Stimulated activated CD8-positive, alpha-beta memory T cell treated with anti-CD3 and anti-CD28 coated beads, Interleukin-15, amount 100 ng/mL, for 48 hours (primary cell): ENCODE results near the gene LMX1B.
"Not testable (repeated sequence)": the region's sequence is repeated elsewhere in the genome, so short reads cannot be mapped to it uniquely, and the experiment has no call there.

ENCODE experiments used
- DNase-seq, 2 donors: peaks; one replicate each; pipeline ENCODE4 v3.0.0-alpha.2; 2020; ENCODE audit warnings: low read depth in 2 of 2

The LMX1B gene

GRCh38 chr9:126613651-126614050 lies at the start of gene LMX1B:
TSS of gene LMX1B (plus strand) at chr9:126613928. CDS start at chr9:126614450, 522 bp downstream.
- DNase-seq, result no peak

DNA sequence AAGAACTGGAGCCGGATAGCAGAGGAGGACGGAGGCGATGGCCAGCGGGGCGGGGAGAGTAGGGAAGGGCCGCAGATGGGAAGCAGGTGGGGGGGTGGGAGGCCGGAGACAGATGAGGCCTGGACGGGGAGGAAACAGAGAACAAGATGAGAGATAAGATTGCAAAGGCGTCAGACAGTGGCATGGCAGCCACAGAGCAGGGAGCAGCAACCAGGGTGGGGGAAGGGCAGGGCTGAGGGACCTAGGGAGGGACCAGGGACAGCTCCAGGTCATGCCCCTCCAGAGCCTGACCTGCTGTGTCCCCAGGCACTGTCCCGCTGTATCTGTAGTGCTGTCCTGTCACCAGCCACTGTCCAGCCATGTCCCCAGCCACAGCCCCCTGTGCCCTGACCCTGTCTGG lies 49.6 kb upstream of the LMX1B start:
- no peak for DNase-seq

DNA sequence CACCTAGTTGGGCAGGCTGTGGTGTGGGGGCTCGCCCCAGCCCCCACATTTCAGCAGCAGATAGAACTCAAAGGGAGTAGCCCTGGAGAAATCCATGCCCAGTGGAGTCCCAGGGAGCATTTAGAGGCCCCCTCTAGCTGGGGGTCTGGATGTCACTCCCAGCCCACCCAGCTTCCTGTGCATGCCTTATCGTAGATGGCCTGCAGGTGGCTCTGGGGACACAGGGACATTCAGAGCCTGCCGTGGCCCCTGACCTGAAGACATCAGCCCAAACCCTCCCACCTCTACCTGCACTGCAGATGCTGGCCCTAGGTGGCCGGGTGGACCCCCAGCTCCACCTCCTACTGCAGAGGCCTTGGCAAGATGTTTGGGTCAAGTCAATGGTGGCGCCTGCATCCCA lies 49.0 kb upstream of the LMX1B start:
- DNase-seq, result no peak

- no peak for DNase-seq
Measured at GRCh38 chr9:126565336-126566128, 48.2 kb upstream of the LMX1B start.

- DNase-seq, result no peak
Measured at GRCh38 chr9:126569036-126569435, 44.7 kb upstream of the LMX1B start.

- no peak for DNase-seq
Measured at GRCh38 chr9:126578029-126578428, 35.7 kb upstream of the LMX1B start.

DNA sequence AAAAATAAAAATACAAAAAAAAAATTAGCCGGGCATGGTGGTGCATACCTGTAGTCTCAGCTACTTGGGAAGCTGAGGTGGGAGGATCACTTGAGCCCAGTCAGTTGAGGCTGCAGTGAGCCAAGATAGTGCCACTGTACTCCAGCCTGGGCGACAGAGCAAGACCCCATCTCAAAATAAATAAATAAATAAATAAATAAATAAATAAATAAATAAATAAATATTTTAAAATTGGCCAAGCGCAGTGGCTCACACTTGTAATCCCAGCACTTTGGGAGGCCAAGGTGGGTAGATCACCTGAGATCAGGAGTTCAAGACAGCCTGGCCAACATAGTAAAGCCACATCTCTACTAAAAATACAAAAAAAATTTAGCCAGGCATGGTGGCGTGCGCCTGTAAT lies 33.4 kb upstream of the LMX1B start:
- DNase-seq, result not testable (repeated sequence)

- DNase-seq, result no peak
Measured at GRCh38 chr9:126581893-126582292, 31.8 kb upstream of the LMX1B start.

- no peak for DNase-seq
Measured at GRCh38 chr9:126582427-126582826, 31.3 kb upstream of the LMX1B start.

GRCh38 chr9:126583144-126583760 lies 30.5 kb upstream of the LMX1B start:
- no peak for DNase-seq

- DNase-seq, result no peak
Measured at GRCh38 chr9:126584611-126585010, 29.1 kb upstream of the LMX1B start.

- no peak for DNase-seq
Measured at GRCh38 chr9:126586236-126586635, 27.5 kb upstream of the LMX1B start.

DNA sequence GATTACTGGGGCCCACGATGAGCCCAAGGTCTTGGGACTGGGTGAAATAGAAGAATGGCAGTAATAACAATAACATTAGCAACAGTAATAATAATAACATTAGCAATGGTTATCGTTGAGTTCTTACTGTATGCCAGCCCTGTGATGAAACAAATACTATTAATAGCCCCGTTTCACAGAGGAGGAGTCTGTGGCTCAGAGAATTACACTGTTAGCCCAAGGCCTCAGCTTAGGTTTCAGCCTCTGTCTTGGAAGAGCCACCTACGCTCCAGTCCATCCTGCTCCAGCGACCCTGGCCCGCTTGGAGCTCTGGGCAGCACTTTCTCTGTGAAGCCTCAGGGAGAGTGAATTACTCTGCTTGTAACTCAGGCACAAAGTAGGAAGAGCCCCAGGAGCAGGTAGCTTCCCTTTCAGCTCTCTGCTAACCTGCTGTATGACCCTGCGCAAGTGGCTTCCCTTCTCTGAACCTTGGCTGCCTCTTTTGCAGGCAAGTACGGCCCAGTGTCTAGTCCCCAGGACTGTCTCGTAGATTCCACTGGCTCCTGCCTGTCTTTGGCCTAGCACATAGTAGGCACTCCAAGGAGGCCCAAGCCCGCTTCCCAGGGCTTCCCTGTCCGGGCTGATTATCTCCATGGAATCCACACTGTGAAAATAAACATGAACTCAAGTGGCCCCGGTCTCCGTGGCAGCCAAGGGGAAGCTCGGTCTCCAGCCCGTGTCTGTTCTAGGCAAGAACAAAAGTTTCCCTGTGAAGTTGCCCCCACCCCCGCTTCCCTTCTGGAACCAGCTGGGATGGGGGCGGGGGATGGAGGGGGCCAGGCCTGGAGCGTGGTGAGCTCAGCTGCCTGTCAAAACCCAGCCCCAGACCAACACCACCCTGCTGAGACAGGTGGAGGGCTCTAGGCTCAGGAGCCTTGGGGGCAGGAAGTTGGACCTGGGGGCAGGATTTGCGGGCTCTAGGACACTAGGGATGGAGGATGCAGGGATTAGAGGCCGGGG lies 26.2 kb upstream of the LMX1B start:
- no peak for DNase-seq

DNA sequence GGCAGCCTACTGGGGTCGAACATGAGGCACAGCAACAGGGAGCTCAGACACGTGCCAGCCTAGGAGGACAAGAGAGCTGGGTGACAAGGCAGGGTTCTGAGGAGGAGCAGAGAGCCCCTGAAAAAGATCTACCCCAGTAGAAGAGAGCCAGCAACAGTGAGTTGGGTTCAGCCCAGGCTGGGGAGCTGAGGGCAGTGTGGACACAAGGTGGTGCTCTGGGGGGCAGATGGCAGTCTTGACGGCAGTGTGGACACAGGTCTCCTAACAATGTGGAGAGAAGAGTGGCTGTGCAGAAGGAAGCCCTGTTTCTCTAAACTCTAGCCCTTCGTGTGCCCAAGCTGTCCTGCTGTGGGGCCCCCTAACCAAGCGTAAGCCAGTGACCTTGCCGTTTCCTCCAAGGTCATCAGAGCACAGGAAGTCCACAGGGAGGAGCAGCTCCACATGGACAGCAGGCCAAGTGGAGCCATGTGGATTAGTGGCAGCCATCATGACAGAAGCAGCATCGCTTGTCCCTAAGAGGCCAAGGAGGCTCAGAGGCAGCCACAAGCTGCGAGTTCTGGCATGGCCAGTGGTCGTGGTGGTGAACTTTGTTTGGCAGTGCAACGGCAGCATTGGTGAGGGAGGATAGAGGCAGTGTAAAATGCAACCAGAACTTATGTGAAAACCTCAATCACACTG lies 25.1 kb upstream of the LMX1B start:
- DNase-seq, result no peak

DNA sequence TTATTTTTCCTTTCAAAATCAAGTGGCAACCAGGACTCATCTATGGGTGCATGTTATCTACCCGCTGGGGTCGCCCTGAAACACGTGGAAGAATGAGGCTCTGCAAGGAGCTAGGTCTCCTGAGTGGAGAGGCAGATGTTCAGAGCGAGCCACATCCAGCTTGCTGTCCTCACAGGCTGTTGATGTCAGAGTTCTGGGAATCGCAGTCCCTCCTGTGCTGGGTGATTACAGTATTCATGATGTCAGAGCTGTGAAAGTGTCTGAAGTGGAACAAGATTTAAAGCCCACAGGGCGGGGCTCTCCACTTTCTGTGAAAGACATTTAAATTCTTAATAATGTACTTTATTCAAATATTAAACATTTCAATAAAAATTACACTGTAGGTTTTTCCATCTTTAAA lies 24.4 kb upstream of the LMX1B start:
- DNase-seq, result no peak

GRCh38 chr9:126591083-126591482 lies 22.6 kb upstream of the LMX1B start:
- no peak for DNase-seq

DNA sequence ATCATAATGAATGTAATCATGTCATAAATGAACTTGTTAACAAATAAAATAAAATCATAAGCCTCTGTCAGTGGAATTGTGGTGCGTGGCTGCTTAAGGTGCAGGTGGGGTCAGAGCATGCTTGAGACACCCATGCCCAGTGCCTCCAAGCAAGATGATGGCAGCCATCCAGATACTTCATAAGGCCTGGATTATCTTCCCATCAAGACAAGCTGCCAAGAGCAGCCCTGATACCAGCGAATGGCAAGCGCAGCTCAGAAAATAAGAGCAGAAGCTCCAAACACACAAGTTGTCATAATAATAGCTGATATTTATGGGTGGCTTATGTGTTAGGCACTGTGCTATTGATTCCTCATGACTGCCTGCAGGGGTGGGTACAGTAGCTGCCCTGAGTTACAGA lies 21.8 kb upstream of the LMX1B start:
- no peak for DNase-seq

DNA sequence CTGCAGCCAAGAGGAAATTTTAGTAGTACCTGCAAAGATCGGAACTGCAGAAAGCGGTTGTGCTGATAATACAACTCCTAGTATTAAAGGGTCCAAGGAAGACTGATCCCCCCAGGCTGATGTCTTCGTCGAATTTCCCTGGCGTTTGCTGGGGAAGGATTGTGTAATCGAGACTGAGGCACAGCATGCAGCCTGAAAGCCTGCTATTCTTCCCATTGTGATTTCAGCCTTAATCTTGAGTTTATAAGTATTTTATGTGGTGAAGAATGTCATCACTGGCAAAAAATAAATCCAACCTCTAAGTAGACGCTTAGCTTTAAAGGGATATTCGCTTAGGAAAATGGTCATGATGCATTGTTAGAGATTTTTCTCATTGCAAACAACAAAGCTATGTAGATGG lies 21.3 kb upstream of the LMX1B start:
- DNase-seq, result no peak

DNA sequence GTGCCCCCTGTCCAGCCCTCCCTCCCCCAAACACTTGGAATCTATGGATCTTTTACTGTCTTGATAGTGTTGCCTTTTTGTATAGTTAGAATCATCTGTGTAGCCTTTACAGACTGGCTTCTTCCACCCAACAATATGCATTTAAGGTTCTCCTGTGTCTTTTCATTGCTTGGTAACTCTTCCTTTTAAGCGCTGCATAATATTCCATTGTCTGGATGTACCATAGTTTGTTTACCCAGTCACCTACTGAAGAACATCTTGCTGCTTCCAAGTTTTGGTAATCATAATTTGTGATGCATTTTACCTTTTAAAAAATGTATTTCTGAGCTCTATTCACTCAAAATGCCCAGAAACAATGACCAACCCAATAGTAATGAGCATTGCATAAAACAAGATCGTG lies 17.7 kb upstream of the LMX1B start:
- no peak for DNase-seq

GRCh38 chr9:126599047-126599650 lies 14.6 kb upstream of the LMX1B start:
- DNase-seq, result no peak
